ENCODE results near the gene RPLP2. TPM values are rescaled to one million over a fixed set of nuclear protein-coding genes. Genes with fewer than 3 reads are reported as not detected.

The RPLP2 gene
- total RNA-seq, 1 donor from 2014 or later: 211 TPM

DNA sequence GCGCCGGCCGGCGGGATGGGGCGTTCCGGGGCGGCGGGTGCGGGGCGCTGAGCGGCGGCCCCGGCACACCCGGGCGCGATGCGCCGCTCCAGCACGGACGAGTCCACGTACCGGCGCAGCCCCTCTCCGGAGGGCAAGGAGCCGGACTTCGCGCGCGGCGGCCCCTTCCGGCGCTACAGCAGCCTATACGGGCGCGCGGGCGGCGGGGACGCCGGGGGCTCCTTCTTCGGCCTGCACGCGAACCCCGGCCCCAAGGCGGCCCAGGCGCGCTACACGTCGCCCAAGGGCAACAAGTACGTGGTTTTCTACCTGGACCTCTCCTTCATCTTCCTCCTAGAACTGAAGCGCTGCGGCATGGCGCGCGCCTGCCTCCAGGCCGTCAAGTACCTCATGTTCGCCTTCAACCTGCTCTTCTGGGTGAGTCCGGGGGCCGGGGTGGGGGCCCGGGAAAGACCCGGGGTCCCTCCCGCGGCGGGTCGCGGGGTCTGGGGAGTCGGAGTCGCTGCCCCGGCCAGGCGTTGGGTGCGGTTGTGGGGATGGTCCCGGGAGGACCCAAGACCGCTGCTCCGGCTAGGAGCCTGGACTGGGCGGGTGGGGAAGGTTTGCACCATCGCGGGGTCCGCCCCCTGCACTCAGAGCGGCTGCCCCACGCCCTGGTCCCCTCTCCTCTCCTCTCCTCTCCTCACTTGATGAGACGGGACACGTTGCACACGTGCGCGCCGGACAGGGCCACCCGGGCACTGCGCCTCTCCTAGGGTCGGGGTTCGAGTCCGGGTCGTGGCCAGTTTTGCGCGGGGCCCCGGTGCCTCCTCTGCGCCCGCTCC, 40.4 kb downstream of the RPLP2 start:
- Histone ChIP-seq H3K27me3 (ENCODE audit: control insufficient read depth, insufficient read depth, low read length) (no peaks in the 10 kb centered on the region), H3K4me3 (ENCODE audit: low read depth, low read length) (peak overlapping the region; percentile 18), H3K36me3 (ENCODE audit: control insufficient read depth, insufficient read depth, low read length) (peaks cover 1% of the 10 kb centered on the region)
- DNase-seq (ENCODE audit: low read depth) (no peak), FAIRE-seq (no peak)
- no peak for TF ChIP-seq CTCF (IDR thresholded peaks at IDR 0.05; ENCODE audit: insufficient read depth, low read length, severe bottlenecking)

DNA sequence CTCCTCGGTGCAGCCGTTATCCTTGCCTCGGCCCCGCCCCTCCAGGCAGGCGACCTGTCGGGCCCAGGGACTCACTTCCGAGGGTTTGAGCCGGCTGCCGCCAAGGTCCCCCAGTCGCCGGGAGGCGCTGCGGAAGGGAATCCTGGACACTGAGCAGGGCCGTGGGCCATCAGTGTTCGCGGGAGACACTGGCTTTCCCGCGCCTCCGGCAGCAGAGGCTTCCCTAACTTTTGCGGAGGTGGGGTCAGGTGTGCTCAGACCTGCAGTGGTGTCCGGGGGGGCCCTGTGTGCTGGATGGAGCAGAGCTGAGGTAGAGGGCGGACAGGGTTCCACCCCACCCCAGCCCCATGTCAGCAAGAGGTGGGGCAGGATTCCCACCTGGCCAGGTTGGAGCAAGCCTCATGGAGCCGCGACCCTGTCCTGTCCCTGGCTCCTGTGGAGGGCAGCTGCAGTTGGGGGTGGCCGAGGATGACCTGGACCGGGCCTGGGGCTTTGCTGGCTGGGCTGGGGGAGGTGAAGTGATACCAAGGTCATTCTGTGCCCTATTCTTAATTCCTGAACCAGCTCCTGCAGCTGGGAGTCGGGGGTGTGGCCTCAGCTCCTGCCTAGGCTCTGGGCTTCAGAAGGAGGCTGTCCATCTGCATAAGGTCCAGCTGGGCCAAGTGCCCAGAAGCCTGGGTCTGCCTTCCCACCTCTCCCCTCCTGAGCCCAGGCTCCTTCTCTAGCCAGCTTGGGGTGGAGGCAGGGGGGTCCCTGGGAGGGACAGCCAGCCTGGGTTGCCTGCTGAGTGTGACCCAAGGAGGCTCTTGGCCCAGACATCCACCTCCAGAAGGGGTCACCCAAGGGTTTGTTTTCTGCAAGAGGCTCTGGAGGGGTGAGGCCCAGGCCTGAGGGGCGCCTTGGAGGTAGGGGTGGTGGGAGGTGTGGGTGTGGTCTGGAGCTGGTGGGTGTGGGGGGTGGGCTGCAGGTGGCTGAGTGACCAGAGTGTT, 41.3 kb downstream of the RPLP2 start:
- Histone ChIP-seq H3K4me3 (ENCODE audit: low read depth, low read length) (no peak overlapping the region), H3K36me3 (ENCODE audit: control insufficient read depth, insufficient read depth, low read length) (peaks cover 1% of the 10 kb centered on the region), H3K27me3 (ENCODE audit: control insufficient read depth, insufficient read depth, low read length) (no peaks in the 10 kb centered on the region)
- DNase-seq (ENCODE audit: low read depth) (no peak), FAIRE-seq (no peak)
- TF ChIP-seq CTCF (IDR thresholded peaks at IDR 0.05; ENCODE audit: insufficient read depth, low read length, severe bottlenecking): peak; percentile 1

GRCh38 chr11:852762-853161, 43.0 kb downstream of the RPLP2 start:
- no peak overlapping the region for H3K4me3 ChIP-seq (ENCODE audit: low read depth, low read length)
- TF ChIP-seq CTCF (IDR thresholded peaks at IDR 0.05; ENCODE audit: insufficient read depth, low read length, severe bottlenecking): no peak
- no peak for FAIRE-seq
- H3K36me3 ChIP-seq (ENCODE audit: control insufficient read depth, insufficient read depth, low read length): peaks cover 1% of the 10 kb centered on the region
- H3K27me3 ChIP-seq (ENCODE audit: control insufficient read depth, insufficient read depth, low read length): no peaks in the 10 kb centered on the region
- no peak for DNase-seq (ENCODE audit: low read depth)

- DNase-seq (ENCODE audit: low read depth) (no peak), FAIRE-seq (no peak)
- peaks cover 1% of the 10 kb centered on the region for H3K36me3 ChIP-seq (ENCODE audit: control insufficient read depth, insufficient read depth, low read length)
- H3K4me3 ChIP-seq (ENCODE audit: low read depth, low read length): no peak overlapping the region
- no peaks in the 10 kb centered on the region for H3K27me3 ChIP-seq (ENCODE audit: control insufficient read depth, insufficient read depth, low read length)
- no peak for TF ChIP-seq CTCF (IDR thresholded peaks at IDR 0.05; ENCODE audit: insufficient read depth, low read length, severe bottlenecking)
Observed at GRCh38 chr11:853682-854448, 44.1 kb downstream of the RPLP2 start.

- TF ChIP-seq CTCF (IDR thresholded peaks at IDR 0.05; ENCODE audit: insufficient read depth, low read length, severe bottlenecking): no peak
- H3K27me3 ChIP-seq (ENCODE audit: control insufficient read depth, insufficient read depth, low read length): no peaks in the 10 kb centered on the region
- FAIRE-seq (no peak), DNase-seq (ENCODE audit: low read depth) (no peak)
- H3K4me3 ChIP-seq (ENCODE audit: low read depth, low read length): no peak overlapping the region
- peaks cover 1% of the 10 kb centered on the region for H3K36me3 ChIP-seq (ENCODE audit: control insufficient read depth, insufficient read depth, low read length)
Observed at GRCh38 chr11:854601-855329, 45.0 kb downstream of the RPLP2 start.

All from bronchial epithelial cell (primary cell).